HepG2 (cell line): Measurements from ENCODE around the gene PRUNE1. TPM values are rescaled to one million over a fixed set of nuclear protein-coding genes. Genes with fewer than 3 reads are reported as not detected.

Experiments used
- ATAC-seq: fragments of 200-7000 bp; cut with Tn5 transposase; 3 replicates; pipeline ENCODE4 v1.9.1; 2020; ENCODE audit warnings: mild to moderate bottlenecking, moderate library complexity
- BruUV-seq: library from RNA; stranded (reverse); fragments of 400-500 nt; replicated peaks from 2 replicates; lab custom pipeline; 2021; lab: Mats Ljungman, UMichigan
- CTCF ChIA-PET: fragments of 300-600 bp; formaldehyde crosslinking; extraction: SDS; loops from one replicate; lab custom pipeline; 2021; ENCODE audit warnings: low total read pairs, inconsistent platforms, low intra/inter-chr PET ratio; lab: Yijun Ruan, JAX
- POLR2A ChIA-PET: fragments of 350-600 bp; sonication (Branson Sonifier 250); formaldehyde crosslinking; loops from one replicate; lab custom pipeline; 2020; ENCODE audit warnings: antibody characterized with exemption, inconsistent platforms; lab: Yijun Ruan, JAX
- DNase-seq: peaks from one replicate; pipeline ENCODE4 v3.0.0-alpha.2; 2015; ENCODE audit warnings: low spot score
- FAIRE-seq: peaks from 3 replicates; lab custom pipeline; 2011; peaks lifted over from hg19 to GRCh38; lab: Jason Lieb, UNC
- H2AFZ ChIP-seq: one replicate; pipeline ENCODE4 v1.6.1; 2011; ENCODE audit warnings: low read length, inconsistent platforms
- H3K27ac ChIP-seq: fragments of 300-600 bp; 3 replicates; pipeline ENCODE4 v1.8.0; 2011; ENCODE audit warnings: mixed run types, mild to moderate bottlenecking, mixed read lengths, low read length, inconsistent platforms; ENCODE audit not compliant: insufficient read depth; ENCODE audit errors: extremely low read length
- H3K27me3 ChIP-seq, 2 experiments: fragments of 200-600 bp in 1 of 2; 2 replicates in 1 of 2; 3 replicates in 1 of 2; pipeline versions ENCODE4 v1.6.0 to v1.8.0; 2011; ENCODE audit warnings: low read length in 2 of 2, mild to moderate bottlenecking in 2 of 2, moderate library complexity in 2 of 2, inconsistent platforms in 1 of 2; ENCODE audit not compliant: insufficient read depth in 2 of 2, control insufficient read depth in 1 of 2
- H3K36me3 ChIP-seq, 2 experiments: fragments of 200-600 bp in 1 of 2; replicated peaks in 1 of 2; 2 replicates in 1 of 2; 3 replicates in 1 of 2; pipeline versions ENCODE4 v1.5.1 to v1.8.0; 2011; ENCODE audit warnings: low read length in 2 of 2, inconsistent platforms in 1 of 2; ENCODE audit not compliant: insufficient read depth in 2 of 2, control insufficient read depth in 1 of 2
- H3K4me1 ChIP-seq: 2 replicates; pipeline ENCODE4 v1.5.1; 2012; ENCODE audit warnings: low read length, inconsistent platforms; ENCODE audit not compliant: insufficient read depth
- H3K4me2 ChIP-seq: 2 replicates; pipeline ENCODE4 v1.6.0; 2011; ENCODE audit warnings: low read depth, low read length, inconsistent platforms
- H3K4me3 ChIP-seq, 3 experiments: fragments of 200-600 bp in 1 of 3; sonication (generic), shearing (Covaris generic) in 1 of 3; replicated peaks in 1 of 3; 2 replicates each; pipeline ENCODE4 v1.5.1; 2011 to 2016; ENCODE audit warnings: low read length in 3 of 3, inconsistent platforms in 2 of 3, low read depth in 2 of 3, mild to moderate bottlenecking in 2 of 3, control low read depth in 1 of 3, mixed read lengths in 1 of 3; ENCODE audit not compliant: insufficient read depth in 1 of 3
- H3K79me2 ChIP-seq: one replicate; pipeline ENCODE4 v1.6.1; 2011; ENCODE audit warnings: low read length, inconsistent platforms; ENCODE audit not compliant: insufficient read depth
- H3K9ac ChIP-seq: 2 replicates; pipeline ENCODE4 v1.6.0; 2011; ENCODE audit warnings: mild to moderate bottlenecking, low read depth, low read length, inconsistent platforms; ENCODE audit not compliant: insufficient read depth
- H3K9me3 ChIP-seq: 2 replicates; pipeline ENCODE4 v1.5.1; 2012; ENCODE audit warnings: mild to moderate bottlenecking, low read length
- H4K20me1 ChIP-seq: 2 replicates; pipeline ENCODE4 v1.6.0; 2011; ENCODE audit warnings: inconsistent platforms, mild to moderate bottlenecking, low read length, moderate library complexity; ENCODE audit not compliant: insufficient read depth
- CAMTA2 ChIP-seq: sonication (generic); formaldehyde crosslinking; IDR thresholded peaks from 2 replicates; pipeline ENCODE4 v1.4.0; 2020; ENCODE audit warnings: mild to moderate bottlenecking, missing genetic modification reagents, borderline replicate concordance
- GATAD1 ChIP-seq: IDR thresholded peaks from 2 replicates; pipeline ENCODE4 v1.6.1; 2016; ENCODE audit warnings: missing genetic modification reagents, missing compliant biosample characterization
- IKZF1 ChIP-seq: fragments of 450-650 bp; IDR thresholded peaks from 2 replicates; pipeline ENCODE4 v1.7.1; 2016
- RNF2 ChIP-seq: fragments of 450-650 bp; conservative IDR thresholded peaks from 2 replicates; pipeline ENCODE4 v1.6.1; 2016; ENCODE audit warnings: low read depth
- RORA ChIP-seq: sonication (generic); formaldehyde crosslinking; IDR thresholded peaks from 2 replicates; pipeline ENCODE4 v1.5.0; 2020; ENCODE audit warnings: mild to moderate bottlenecking, missing genetic modification reagents, moderate library complexity
- SKI ChIP-seq: fragments of 450-650 bp; IDR thresholded peaks from one replicate; pipeline ENCODE4 v1.6.1; 2018; ENCODE audit warnings: mild to moderate bottlenecking; ENCODE audit not compliant: partially characterized antibody
- ZC3H4 ChIP-seq: sonication (generic); formaldehyde crosslinking; IDR thresholded peaks from 2 replicates; pipeline ENCODE4 v1.4.0; 2020; ENCODE audit warnings: missing genetic modification reagents, borderline replicate concordance
- WGBS: methylation state at CpG from one replicate; pipeline ENCODE4 v1.1.6; 2017; ENCODE audit warnings: low lambda C conversion rate; 5-methylcytosine and 5-hydroxymethylcytosine counted together
- in situ Hi-C: cut with HindIII; loops from 2 replicates; pipeline ENCODE4 v1.10.0; 2017; ENCODE audit warnings: low pct_unique_long_range_greater_than_20kb; ENCODE audit not compliant: extremely low pct_ligation_motif_present
- intact Hi-C: fragments of 100-400 bp; cut with micrococcal nuclease; formaldehyde crosslinking; loops from one replicate; pipeline ENCODE4 v1.10.0; 2022; ENCODE audit not compliant: unreplicated experiment
- polyA plus RNA-seq, 8 experiments: library from polyadenylated mRNA; depleted of rRNA in 3 of 8; stranded (reverse) in 7 of 8; unstranded in 1 of 8; fragments of >200 nt; fragmentation: Illumina TruSeq in 4 of 8; extraction: Trizol in 4 of 8; gene quantifications; 2 replicates each; pipeline versions ENCODE4 v1.2.1 to v1.2.3, GENCODE V29; 2011 to 2016; ENCODE audit warnings: low read depth in 4 of 8, missing spikeins in 1 of 8, mixed read lengths in 1 of 8; ENCODE audit not compliant: insufficient read depth in 1 of 8
- total RNA-seq, 5 experiments: library from RNA; depleted of rRNA; stranded (reverse); fragments of >200 nt; fragmentation: Illumina TruSeq; extraction: Trizol; gene quantifications; 2 replicates each; pipeline ENCODE4 v1.2.3, GENCODE V29; 2016; ENCODE audit warnings: low read depth in 1 of 5
- TF ChIP-seq, protein P1 (sequence below): IDR thresholded peaks from 2 replicates; pipeline ENCODE4 v1.6.1; 2016; ENCODE audit warnings: missing compliant biosample characterization, missing genetic modification reagents, borderline replicate concordance
- TF ChIP-seq, protein P2 (sequence below): sonication (generic); formaldehyde crosslinking; IDR thresholded peaks from 2 replicates; pipeline ENCODE4 v1.4.0; 2020; ENCODE audit warnings: missing genetic modification reagents
- TF ChIP-seq, protein P3 (sequence below), 2 experiments: fragments of 450-650 bp in 1 of 2; sonication (generic) in 1 of 2; formaldehyde crosslinking in 1 of 2; IDR thresholded peaks; 2 replicates each; pipeline versions ENCODE4 v1.6.1 to v1.8.0; 2016 to 2022; ENCODE audit warnings: antibody characterized with exemption in 1 of 2, mild to moderate bottlenecking in 1 of 2, missing genetic modification reagents in 1 of 2

The PRUNE1 gene
- total and polyA plus RNA-seq, 2 of the 13 experiments (the other 11 are each of a cell fraction or from before 2014, with no cell fraction given) = 19.0 to 31.9 TPM

DNA sequence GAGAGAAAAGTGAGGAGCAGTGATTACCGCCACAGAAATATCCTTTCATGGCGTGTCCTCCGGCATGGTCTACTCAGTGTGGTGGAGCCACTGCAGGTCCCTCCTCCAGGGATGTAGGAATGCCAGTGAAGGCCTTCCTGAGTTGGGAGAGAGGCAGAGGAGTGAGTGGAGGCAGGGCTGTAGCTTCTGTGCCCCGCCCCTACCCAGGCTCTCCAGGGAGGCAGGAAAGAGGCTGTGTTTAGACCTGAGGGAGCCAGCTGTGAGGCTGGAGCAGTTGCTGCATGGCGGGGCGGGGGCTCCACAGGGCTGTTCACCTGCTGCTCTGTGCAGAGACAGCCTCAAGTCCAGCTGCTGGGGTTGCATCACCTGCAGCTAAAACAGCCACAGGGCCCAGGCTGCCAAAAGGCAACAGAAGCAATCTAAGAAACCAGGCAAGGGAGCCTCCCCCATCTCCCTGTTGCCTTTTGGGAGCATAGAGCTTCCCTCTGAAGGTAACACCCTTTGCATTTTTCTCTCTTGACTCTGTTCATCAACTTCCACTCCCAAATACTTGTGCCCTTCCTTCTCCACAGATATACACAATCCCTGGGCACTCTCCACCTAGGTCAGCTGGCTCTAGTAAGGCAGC, 27.0 kb upstream of the PRUNE1 start:
- H3K4me2 ChIP-seq = peak overlapping the region; percentile 90
- intact Hi-C loops (loop anchor here (1.0 kb wide), 1 partner anchor 25 kb away; the partner anchor contains the start of gene MINDY1), in situ Hi-C loops (no loop called here)
- peaks cover 2% of the 10 kb centered on the region for H3K79me2 ChIP-seq
- H3K27me3 ChIP-seq = no peaks in the 10 kb centered on the region
- no peaks in the 10 kb centered on the region for H4K20me1 ChIP-seq
- H3K27ac ChIP-seq = peak overlapping the region; percentile 84
- H3K4me1 ChIP-seq = peaks cover 84% of the 10 kb centered on the region
- ChIA-PET CTCF (interaction anchor here (0.9 to 3.9 kb wide), 3 partner anchors 10 to 26 kb away, joined by 3 to 24 read pairs (median 18); partner anchors contain the start of gene PRUNE1), POLR2A (interaction anchor here (0.8 to 5.2 kb wide), 23 partner anchors 8 to 419 kb away, joined by 3 to 150 read pairs (median 4); partner anchors contain the start of genes C1orf56, ENSA, GOLPH3L and MCL1)
- DNase-seq (peak; percentile 87), ATAC-seq (peak; percentile 76), FAIRE-seq (peak; percentile 57)
- peak overlapping the region; percentile 69 for H3K9ac ChIP-seq
- 11% methylated on average over 3 of the region's 6 CpGs for WGBS
- no TSS peak for BruUV-seq
- peak overlapping the region; percentile 31 to 64 (median 46) for H3K4me3 ChIP-seq
- no peaks in the 10 kb centered on the region for H3K9me3 ChIP-seq
- peaks cover 3 to 9% of the 10 kb centered on the region in 2 experiments; a peak in 2 of 5 replicates for H3K36me3 ChIP-seq
- peak overlapping the region; percentile 66 for H2AFZ ChIP-seq
- TF ChIP-seq, protein P1, sequence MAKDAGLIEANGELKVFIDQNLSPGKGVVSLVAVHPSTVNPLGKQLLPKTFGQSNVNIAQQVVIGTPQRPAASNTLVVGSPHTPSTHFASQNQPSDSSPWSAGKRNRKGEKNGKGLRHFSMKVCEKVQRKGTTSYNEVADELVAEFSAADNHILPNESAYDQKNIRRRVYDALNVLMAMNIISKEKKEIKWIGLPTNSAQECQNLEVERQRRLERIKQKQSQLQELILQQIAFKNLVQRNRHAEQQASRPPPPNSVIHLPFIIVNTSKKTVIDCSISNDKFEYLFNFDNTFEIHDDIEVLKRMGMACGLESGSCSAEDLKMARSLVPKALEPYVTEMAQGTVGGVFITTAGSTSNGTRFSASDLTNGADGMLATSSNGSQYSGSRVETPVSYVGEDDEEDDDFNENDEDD = peak; percentile 9; the same call in 1 of the 2 replicates
- peak; percentile 20; the same call in 1 of the 2 replicates for TF ChIP-seq GATAD1
- no peak for TF ChIP-seq RNF2
- no peak for TF ChIP-seq SKI
- TF ChIP-seq, protein P2, sequence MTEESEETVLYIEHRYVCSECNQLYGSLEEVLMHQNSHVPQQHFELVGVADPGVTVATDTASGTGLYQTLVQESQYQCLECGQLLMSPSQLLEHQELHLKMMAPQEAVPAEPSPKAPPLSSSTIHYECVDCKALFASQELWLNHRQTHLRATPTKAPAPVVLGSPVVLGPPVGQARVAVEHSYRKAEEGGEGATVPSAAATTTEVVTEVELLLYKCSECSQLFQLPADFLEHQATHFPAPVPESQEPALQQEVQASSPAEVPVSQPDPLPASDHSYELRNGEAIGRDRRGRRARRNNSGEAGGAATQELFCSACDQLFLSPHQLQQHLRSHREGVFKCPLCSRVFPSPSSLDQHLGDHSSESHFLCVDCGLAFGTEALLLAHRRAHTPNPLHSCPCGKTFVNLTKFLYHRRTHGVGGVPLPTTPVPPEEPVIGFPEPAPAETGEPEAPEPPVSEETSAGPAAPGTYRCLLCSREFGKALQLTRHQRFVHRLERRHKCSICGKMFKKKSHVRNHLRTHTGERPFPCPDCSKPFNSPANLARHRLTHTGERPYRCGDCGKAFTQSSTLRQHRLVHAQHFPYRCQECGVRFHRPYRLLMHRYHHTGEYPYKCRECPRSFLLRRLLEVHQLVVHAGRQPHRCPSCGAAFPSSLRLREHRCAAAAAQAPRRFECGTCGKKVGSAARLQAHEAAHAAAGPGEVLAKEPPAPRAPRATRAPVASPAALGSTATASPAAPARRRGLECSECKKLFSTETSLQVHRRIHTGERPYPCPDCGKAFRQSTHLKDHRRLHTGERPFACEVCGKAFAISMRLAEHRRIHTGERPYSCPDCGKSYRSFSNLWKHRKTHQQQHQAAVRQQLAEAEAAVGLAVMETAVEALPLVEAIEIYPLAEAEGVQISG (CRISPR knock-in tag) = no peak; the same call in 1 of the 2 replicates
- no peak for TF ChIP-seq RORA (CRISPR knock-in tag)
- TF ChIP-seq ZC3H4 = no peak
- TF ChIP-seq CAMTA2 (CRISPR knock-in tag) = no peak
- TF ChIP-seq IKZF1 = no peak
- TF ChIP-seq, protein P3, sequence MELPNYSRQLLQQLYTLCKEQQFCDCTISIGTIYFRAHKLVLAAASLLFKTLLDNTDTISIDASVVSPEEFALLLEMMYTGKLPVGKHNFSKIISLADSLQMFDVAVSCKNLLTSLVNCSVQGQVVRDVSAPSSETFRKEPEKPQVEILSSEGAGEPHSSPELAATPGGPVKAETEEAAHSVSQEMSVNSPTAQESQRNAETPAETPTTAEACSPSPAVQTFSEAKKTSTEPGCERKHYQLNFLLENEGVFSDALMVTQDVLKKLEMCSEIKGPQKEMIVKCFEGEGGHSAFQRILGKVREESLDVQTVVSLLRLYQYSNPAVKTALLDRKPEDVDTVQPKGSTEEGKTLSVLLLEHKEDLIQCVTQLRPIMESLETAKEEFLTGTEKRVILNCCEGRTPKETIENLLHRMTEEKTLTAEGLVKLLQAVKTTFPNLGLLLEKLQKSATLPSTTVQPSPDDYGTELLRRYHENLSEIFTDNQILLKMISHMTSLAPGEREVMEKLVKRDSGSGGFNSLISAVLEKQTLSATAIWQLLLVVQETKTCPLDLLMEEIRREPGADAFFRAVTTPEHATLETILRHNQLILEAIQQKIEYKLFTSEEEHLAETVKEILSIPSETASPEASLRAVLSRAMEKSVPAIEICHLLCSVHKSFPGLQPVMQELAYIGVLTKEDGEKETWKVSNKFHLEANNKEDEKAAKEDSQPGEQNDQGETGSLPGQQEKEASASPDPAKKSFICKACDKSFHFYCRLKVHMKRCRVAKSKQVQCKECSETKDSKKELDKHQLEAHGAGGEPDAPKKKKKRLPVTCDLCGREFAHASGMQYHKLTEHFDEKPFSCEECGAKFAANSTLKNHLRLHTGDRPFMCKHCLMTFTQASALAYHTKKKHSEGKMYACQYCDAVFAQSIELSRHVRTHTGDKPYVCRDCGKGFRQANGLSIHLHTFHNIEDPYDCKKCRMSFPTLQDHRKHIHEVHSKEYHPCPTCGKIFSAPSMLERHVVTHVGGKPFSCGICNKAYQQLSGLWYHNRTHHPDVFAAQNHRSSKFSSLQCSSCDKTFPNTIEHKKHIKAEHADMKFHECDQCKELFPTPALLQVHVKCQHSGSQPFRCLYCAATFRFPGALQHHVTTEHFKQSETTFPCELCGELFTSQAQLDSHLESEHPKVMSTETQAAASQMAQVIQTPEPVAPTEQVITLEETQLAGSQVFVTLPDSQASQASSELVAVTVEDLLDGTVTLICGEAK (IDR thresholded peaks at IDR 0.05) = no peak
- TF ChIP-seq, protein P3 (CRISPR knock-in tag; IDR thresholded peaks at IDR 0.05) = no peak
